HG03103 (cell line): Measurements from ENCODE around the gene CORO2A.
"Not testable (repeated sequence)": the region's sequence is repeated elsewhere in the genome, so short reads cannot be mapped to it uniquely, and the experiment has no call there.

ENCODE experiments used
- ATAC-seq: cut with Tn5 transposase; IDR thresholded peaks from one replicate; pipeline ENCODE4 v1.9.1; 2021; ENCODE audit warnings: low read depth; ENCODE audit not compliant: unreplicated experiment

The CORO2A gene

GRCh38 chr9:98174502-98174918, 17.9 kb downstream of the CORO2A start:
- ATAC-seq: not testable (repeated sequence)

DNA sequence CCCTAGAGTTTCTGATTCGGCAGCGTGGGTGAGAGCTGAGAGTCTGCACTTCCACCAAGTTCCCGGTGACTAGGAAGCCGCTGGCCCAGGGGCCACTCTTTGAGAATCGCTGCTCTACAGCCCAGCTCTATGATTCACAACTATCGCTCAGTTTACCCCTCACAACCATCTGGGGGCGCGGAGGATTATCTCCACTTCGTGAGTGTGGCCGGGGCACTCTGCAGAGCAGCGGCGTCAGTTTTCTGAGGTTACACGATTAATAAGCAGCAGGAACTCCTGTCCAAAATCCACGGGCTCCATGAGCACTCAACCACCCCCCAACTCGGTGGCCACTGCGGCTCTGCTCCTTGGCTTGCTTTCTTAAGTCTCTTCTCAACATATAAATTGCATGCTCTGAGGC, 19.3 kb downstream of the CORO2A start:
- no peak for ATAC-seq

DNA sequence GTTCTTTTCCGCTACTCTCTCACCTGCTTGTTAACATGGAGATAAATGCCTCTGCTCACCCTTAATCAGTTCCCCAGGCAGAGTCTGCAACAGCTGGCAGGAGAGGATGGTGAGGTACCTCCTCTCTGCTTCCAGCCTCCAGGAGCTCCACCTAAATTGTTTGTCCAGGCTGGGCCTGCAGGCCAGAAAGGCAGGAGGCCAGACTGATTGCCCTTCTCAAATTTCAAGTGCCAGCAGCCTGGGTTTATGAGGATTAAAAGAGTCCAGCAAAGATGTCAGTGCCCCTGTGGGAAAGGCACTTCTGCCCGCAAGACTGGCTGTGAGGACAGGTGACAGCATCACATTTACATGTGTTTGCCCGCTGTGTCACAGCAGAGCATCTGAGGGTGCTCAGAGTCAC, 19.8 kb downstream of the CORO2A start:
- ATAC-seq: no peak

GRCh38 chr9:98171176-98171925, 21.1 kb downstream of the CORO2A start:
- no peak for ATAC-seq

- peak; percentile 97 for ATAC-seq
Observed at GRCh38 chr9:98168941-98169488, 23.4 kb downstream of the CORO2A start.

DNA sequence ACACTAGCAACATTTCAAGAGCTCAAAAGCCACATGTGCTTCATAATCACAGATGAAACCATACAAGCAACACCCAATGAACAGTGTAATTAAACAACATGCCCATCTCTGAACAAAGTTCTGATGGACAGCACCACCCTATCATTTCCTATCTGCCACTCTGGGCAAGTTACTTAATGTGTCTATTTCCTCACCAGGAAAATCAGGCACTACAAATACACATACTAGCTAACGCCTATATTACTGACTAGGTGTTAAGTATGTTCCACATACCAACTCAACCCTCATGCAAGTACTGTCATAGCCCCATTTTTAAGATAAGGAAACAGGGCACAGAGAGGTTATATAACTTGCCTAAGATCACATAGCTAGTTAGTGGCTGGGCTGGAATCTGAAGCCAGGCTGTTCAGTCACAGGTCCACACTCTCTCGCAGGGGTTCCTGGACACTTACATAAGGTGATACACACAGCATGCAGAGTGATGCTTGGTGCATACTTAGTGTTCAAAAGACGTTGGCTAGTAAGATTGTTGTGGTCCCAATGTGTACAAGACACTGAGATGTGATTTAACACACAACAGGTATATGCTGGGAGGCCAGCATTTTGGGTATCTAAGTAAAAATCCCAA, 24.2 kb downstream of the CORO2A start:
- no peak for ATAC-seq

GRCh38 chr9:98164912-98165311, 27.5 kb downstream of the CORO2A start:
- ATAC-seq: no peak

DNA sequence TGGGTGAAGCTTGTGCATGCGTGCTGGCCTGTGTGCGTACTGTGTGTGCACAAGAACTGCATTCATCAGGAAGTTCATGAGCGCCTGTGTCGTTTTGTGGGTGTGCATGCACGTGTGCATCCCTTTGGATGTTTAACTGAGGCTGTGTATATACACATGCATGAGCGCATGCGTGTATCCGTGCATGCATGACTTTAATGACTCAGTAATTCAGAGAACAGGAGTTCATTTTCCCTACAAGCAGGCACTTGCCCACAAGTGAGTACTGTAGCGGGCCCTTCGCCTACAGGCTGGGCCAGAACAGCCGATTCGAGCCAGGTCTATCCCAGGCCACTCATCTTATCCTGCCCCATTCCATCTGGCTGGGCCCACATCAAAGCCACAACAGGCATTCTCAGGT, 29.8 kb downstream of the CORO2A start:
- ATAC-seq: no peak

DNA sequence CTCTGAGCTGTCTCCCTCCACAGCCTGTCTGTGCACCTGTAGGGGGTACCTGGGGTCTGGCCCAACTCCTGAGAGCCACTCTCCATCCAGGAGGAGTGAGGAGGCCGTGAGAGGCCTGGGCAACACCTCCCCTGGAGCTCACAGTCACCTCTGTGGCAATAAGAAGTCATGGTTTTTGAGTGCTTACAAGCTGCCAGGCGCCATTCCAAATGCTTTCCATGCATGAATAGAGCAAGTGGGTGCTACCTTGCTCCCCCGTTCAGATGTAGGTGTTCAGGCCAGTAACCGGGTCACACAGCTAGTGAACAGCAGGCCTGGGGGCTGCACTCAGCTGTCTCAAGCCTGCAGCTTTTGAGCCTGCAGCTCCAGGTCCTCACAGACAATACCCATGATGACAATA, 30.6 kb downstream of the CORO2A start:
- no peak for ATAC-seq

- ATAC-seq: no peak
Observed at GRCh38 chr9:98159790-98160189, 32.6 kb downstream of the CORO2A start.

GRCh38 chr9:98159301-98159700, 33.1 kb downstream of the CORO2A start:
- ATAC-seq: no peak

DNA sequence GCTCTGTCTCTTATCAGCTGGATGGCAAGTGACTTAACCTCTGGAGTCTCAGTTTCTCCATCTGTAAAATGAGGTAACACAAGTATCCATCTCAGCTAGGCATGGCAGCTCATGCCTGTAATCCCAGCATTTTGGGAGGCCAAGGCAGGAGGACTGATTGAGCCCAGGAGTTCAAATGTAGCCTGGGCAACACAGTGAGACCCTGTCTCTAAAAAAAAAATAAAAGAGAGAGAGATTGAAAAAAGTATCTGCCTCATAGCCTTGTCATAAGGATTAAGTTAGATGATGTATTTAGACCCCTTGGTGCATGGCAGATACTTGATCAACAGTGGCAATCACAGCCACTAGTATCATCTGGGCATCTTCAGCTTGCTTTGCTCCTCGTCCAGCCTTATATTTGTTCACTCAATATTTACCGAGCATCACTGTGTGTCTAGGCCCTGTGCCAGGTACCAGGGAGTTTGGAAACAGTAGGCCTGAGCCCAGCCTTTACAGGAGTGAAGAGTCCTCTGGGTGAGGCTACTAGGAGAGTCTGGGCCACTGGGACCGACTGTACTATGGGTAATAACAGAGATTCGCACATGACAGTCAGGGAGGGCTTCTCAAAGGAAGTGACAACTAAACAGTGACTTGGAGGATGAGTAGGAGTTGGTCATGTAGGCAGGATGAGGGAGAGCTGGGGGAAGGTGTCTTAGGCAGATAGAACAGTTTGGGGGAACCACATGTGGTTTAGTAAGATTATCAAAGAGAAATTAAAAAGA, 34.2 kb downstream of the CORO2A start:
- ATAC-seq: no peak

- ATAC-seq: no peak
Observed at GRCh38 chr9:98157372-98157771, 35.1 kb downstream of the CORO2A start.

- no peak for ATAC-seq
Observed at GRCh38 chr9:98154678-98155077, 37.8 kb downstream of the CORO2A start.

DNA sequence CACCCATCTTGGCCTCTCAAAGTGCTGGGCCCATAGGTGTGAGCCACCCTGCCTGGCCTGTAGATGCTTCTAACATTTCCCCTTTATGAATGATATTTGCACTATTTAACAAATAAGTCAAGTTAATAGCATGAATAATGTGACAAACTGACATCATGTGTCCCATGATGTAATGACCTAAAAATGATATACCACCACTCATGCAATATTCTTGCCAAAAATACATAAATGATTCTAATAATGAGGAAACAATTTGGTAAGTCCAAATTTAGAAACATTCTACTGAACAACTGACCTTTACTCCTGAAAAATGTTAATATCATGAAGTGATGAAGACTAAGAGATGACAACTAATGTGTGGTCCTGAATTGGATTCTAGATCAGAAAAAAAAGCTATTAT, 39.9 kb downstream of the CORO2A start:
- no peak for ATAC-seq

DNA sequence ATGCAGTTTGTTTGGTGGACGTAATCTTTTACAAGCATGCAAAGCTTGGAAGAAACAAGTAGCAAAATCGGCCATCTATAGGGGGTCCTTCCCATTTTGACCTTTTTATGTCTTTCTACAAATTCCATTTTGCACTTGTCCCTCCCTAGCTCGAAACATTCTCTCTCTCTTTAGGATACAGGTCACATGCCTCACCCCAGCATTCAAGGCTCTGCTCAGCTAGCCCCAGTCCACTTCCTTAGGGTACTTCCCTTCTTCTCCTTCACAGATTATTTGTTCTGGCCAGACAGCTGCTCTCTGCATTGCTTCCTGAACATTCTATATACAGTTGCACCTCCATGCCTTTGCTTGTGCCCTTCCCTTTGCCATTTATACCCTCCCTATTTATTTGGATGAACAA, 41.7 kb downstream of the CORO2A start:
- ATAC-seq: no peak

GRCh38 chr9:98150164-98150563, 42.3 kb downstream of the CORO2A start:
- ATAC-seq: no peak

- no peak for ATAC-seq
Observed at GRCh38 chr9:98149422-98149821, 43.0 kb downstream of the CORO2A start.

GRCh38 chr9:98148486-98148885, 44.0 kb downstream of the CORO2A start:
- ATAC-seq: no peak

GRCh38 chr9:98147582-98147981, 44.9 kb downstream of the CORO2A start:
- no peak for ATAC-seq
